GM10847 (cell line): ENCODE results near the gene SRM.

Source experiments
- POLR2A ChIP-seq: IDR thresholded peaks from 2 replicates; pipeline ENCODE4 v1.6.1; 2011; ENCODE audit not compliant: insufficient read length; ENCODE audit errors: extremely low read depth

The SRM gene

DNA sequence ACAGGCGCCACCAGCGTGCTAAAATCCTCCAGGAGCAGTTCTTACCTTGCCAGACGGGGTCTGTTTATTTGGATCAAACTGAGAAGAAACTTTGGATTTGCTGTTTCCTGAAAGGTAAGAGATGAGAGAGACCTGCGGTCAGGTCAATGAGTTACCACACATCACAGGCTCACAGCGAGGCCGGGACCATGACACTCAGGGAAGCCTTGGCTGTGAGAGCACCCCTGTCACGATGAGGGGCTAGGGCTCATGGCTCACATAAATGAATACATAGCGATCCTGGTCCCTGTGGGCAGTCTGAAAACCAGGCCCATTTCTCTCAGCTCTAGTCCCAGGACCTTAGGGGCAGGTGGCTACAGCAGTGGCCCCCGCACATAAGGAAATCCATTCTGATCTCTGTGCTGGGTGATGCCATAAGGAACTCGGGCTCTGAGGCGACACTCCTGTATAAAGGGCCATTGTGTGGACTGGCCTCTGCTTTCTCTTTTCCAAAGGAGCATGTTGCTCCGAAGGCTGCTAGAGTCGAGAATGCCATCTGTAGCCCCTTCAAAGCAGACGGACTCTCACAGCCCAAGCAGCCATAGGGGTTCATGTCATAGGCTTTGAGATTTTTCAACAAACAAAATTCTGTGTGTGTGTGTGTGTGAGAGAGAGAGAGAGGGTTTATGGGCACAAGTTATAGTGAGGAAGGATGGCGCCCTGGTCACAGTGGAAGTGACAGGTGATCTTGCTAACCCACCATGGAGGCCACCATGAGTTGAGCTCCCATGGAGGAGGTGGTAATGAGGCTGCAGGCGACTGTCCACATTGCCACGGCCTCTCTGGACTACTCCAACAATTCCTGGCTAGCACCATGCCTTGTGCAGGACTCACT, 9.0 kb upstream of the SRM start:
- TF ChIP-seq POLR2A = no peak

DNA sequence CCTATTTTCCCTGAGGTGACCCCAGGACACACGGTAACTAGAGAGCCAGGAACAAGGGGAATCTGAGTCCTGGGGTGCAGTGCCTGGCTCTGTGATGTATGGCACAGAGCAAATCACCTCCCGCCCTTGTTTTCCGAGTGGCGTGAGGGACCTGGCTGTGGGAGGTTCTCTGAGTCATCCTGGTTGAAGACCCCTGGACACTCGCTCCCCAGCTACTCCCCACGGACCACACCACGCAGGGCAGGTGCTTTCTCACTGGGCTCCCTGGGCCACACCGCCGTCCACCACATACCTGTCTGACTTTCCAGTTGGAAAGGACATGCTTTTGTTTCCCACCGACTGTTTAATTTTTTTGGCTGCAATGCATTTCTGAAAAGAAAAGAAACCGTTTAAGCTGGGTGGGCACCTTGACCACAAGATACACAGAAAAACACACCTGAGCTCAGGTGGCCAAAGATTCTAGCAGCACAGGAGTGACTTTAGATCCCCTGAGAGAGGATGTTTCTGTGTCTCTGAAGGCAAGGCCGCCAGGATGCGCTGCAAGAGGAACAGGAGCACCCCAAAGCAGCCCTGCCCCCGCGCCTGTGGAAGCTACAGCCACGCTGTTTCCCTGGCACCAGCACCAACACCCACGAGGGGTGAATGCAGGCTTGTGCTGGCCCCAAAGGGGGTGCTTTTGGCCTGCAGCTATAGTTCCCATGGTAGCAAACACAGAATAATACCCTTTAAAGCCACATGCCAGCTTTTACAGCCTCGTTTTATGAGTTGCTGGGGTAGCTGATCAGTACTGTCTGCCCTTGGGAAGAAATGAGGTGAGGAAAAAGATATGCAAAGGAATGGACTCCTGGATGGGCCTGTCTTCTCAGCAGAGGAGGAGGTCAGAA, 8.1 kb upstream of the SRM start:
- TF ChIP-seq POLR2A = no peak

DNA sequence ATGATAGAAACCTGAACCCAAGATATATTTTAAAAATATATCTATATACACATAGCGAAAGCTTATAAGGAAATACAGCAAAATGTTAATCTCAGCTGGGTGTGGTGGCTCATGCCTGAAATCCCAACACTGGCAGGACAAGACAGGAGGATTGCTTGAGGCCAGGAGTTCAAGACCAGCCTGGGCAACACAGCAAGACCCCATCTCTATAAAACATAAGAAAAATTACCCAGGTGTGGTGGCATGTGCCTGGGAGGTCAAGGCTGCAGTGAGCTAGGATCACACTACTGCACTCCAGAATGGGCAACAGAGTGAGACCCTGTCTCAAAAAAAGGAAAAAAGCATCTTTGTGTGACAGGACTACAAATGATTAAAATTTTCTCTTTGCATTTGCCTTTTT, 6.0 kb upstream of the SRM start:
- no peak for TF ChIP-seq POLR2A

DNA sequence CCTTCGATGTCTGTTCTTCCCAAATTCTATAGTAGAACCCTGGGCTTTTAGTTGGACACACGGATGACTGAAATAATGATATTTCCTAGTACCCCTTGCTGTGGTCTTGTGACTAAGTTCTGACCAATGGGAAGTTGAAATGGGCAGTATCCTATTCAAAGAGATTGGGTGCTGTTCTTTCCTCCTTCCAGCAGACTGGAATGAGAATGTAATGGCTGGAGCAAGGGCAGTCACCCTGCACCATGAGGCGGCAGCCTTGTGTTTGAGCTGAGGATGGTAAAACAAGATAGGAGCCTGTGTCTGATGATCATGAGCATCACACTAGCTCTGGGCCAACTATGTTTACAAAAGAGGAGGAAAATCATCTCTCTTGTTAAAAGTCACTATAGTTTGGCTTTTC, 5.1 kb upstream of the SRM start:
- TF ChIP-seq POLR2A = no peak

DNA sequence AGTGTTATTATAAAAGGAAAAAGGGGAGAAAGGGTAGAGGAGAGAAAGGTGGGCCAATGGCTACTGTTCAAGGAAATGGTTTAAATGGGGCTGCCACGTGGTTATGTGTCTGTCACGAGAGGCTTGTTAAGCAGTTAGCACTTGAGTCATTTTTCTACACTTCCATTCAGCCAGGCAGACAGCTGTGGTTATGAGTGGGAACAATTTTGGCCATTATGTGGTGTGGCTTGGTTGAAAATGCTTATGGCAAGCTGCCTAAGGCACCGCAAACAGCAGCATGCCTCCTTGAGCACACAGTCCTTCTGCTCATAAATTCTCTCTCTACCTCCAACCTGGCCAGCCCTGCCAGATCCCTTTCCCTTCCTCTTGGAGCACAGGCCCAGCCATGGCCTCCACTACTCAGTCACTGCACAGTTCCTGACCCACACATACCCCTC, 3.2 kb upstream of the SRM start:
- no peak for TF ChIP-seq POLR2A

DNA sequence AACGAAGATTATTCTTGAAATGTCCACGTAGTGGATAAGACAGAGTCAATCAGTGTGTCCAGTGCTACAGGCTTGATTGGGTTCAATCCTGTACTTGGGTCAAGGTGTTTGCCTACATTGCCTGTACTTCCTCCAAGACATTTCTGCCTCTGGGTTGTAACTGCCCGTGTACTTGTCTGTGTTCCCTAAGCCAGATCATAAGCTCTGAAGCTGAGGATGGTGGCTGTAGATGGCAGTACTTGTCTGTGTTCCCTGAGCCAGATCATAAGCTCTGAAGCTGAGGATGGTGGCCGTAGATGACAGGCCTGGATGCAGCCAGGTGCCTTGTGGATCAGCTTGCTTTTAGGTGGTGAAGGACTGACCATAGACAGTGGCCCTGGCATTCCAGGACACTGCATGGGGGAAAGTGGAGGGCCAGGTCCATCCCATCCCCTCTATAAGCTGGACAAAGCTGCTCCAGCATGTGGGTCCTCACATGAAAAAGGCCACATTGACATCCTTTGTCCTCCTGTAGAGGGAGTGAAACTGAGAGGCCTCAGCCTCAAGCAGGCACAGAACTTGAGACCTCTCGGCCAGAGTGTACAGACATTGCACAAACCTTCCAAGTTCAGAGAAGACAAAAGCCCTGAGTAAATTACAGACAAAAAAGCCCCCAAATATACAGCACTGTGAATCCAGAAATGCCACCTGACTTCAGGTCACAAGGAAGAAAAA, 2.0 kb upstream of the SRM start:
- TF ChIP-seq POLR2A = no peak

DNA sequence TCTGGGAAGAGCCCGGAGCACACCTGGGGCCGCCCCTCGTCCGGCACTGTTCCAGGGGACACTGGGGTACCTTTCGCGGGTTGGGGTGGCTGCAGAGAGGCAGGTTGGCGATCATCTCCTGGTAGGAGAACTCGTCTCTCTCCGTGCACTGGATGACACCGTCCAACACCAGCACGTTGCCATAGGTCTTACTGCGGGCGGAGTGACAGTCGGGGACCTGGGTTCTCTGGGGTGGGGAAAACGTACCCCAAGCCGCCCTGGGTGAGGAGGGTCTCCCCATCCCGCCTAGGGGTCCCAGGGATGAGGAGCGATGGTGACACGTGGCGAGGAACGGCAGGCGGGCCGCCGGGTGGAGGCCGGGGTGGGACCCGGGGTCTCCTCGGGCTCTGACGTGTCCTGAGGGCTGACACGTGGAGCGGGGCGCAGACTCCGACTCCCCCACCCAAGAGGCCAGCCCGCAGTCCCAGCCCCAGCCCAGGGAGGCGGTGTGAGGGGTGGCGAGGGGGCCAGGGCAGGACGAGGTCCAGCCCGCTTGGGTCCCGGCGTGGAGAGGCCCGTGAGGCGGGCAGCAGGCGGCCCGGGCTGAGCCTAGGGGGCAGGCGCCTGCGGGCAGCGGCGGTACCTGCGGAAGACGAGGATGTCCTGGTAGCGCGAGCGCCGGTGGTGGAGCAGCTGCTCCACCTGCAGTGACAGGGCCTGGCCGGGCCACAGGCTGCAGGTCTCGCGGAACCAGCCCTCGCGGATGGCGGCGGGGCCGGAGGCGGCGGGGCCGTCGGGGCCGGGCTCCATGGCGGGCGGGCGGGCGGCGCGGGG, 457 bp downstream of the SRM start:
- no peak for TF ChIP-seq POLR2A

DNA sequence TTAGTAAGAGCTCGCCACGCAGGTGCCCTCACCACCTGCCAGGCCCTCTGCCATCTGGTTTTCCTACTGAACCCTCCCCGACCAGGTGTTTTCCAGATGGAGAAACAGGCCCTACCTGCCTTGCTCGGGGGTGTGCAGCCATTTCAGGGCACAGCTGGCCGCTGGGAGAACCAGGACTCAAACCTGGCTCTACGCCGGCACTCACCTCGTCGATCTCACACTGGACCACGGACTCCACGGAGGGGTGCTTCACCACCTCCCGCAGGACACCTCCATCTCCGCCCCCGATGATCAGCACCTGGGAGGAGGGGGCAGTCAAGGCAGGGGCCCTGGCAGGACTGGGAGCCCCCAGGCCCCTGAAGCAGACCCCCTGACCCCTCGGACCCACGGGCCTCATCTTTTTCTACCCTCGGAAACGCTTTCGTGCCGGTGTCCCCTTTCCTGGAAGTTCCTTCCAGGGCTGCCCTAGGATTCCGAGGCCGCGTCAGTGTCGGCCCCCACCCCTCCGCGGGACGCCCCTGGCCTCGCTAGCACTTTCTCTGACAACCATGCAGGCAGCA, 1.1 kb downstream of the SRM start:
- no peak for TF ChIP-seq POLR2A

DNA sequence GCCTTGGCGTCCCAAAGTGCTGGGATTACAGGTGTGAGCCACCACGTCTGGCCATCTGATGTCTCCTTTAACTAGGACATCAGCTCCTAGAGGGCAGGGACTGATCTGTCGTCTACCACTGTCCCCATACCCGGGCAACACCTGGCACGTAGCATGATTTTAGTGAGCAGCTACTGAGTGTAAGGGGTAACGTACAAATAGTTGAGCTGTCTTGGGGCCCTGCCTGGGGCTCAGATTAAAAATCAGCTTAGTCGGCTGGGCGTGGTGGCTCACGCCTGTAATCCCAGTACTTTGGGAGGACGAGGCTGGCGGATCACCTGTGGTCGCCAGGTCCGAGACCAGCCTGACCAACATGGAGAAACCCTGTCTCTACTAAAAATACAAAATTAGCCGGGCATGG, 1.8 kb downstream of the SRM start:
- TF ChIP-seq POLR2A = no peak

DNA sequence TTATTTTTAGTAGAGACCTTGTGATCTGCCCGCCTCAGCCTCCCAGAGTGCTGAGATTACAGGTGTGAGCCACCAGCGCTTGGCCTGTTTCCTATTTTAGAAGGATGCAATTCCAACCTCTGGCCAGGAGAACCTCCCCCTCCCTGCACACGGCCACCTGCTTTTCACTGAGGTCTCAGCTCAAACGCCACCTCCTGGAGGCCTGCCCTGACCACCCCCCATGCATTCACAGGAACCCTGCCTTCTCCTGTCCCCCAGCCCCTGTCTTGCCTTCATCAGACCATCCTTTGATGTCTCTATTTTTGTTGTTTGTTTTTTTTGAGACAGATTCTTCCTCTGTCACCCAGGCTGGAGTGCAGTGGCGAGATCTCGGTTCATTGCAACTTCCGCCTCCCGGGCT, 2.3 kb downstream of the SRM start:
- no peak for TF ChIP-seq POLR2A

DNA sequence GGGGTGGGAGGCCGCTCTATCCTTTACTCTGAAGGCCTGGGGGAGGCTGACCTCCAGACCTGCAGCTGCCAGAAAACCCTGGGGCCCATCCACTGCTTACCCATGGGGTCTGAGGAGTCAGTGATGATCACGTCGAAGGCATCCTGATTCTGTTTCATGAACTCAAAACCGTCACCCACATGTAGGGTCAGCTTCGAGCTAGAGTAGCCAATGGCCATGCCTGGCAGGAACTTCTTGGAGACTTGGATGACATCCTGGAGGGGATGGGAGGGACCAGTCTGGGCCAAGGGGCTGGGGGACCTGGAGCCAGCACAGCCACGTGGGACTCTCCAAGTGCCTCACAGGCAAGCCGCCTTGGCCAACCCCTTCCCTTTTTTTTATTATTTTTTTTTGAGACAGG, 3.3 kb downstream of the SRM start:
- no peak for TF ChIP-seq POLR2A

DNA sequence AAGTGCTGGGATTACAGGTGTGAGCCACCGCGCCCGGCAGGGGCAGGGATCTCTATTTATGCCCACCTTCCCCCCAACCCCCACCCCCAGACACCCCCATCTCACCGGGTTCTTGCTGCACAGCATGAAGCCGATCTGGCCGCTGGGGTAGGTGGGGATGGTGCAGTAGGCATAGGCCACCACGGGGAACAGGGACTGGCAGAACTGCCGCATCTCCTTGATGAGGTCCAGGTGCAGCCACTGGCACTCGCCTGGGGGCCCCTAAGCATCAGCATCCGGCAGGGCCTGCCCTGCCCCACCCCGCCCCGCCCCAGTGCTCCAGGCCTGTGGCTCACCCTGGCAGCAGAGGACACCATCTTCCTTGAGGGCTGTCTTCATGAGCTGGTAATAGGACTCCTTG, 4.1 kb downstream of the SRM start:
- TF ChIP-seq POLR2A = no peak

DNA sequence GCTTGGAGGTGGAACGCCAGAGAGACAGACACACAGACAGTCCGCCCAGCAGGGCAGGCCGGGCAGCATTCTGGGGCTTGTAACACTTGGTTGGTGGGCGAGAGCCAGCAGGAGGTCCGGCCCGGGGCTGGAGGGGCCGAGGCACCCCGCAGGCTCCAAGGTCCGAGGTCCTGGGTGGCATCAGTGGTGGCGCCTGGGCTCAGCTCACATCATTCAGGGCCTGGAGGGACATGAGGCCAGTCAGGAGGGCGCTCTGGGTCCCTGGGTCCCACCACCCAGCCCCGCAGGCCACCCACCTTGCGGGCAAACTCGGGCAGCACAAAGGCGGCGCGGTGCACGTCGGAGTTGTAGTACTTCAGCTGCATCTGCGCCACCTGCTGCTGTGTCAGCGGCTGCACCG, 5.2 kb downstream of the SRM start:
- TF ChIP-seq POLR2A = no peak

DNA sequence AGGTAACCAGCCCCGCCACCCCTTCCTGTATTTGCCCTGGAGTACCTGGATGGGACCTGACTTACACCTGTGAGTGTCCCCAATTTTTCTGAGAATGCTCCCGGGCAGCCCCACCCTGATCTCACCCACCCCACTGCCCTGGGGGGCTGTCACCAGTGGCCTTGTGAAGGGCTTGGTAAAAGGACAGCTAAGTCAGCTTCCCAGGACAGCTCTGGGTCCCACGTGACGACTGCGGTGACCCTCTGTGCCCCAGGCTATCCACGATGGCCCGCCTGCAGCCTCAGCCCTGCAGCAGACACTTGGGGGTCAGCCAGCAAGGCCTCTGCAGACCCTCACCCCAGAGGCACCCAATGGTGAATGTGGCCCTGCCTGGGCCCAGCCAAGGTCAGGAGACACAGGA, 5.6 kb downstream of the SRM start:
- TF ChIP-seq POLR2A = no peak
